Endothelial cell (in vitro differentiated cells): ENCODE measurements around the gene SCNN1B. TPM values are rescaled to one million over a fixed set of nuclear protein-coding genes. Genes with fewer than 3 reads are reported as not detected.

Experiments used
- DNase-seq: peaks from one replicate; pipeline ENCODE4 v3.0.0; 2021; ENCODE audit warnings: low spot score
- H3K27ac Mint-ChIP-seq: one replicate; pipeline ENCODE4 v1.8.0; 2021; ENCODE audit warnings: mixed read lengths, inconsistent platforms; ENCODE audit not compliant: unreplicated experiment
- H3K27me3 Mint-ChIP-seq: one replicate; pipeline ENCODE4 v1.8.0; 2021; ENCODE audit warnings: mild to moderate bottlenecking, moderate library complexity, mixed read lengths, inconsistent platforms; ENCODE audit not compliant: unreplicated experiment
- H3K36me3 Mint-ChIP-seq: one replicate; pipeline ENCODE4 v1.8.0; 2021; ENCODE audit warnings: mild to moderate bottlenecking, low read depth, mixed read lengths, inconsistent platforms; ENCODE audit not compliant: unreplicated experiment
- H3K4me1 Mint-ChIP-seq: one replicate; pipeline ENCODE4 v1.8.0; 2021; ENCODE audit warnings: mild to moderate bottlenecking, mixed read lengths, inconsistent platforms; ENCODE audit not compliant: unreplicated experiment
- H3K4me3 Mint-ChIP-seq: one replicate; pipeline ENCODE4 v1.8.0; 2021; ENCODE audit warnings: mild to moderate bottlenecking, mixed read lengths, inconsistent platforms; ENCODE audit not compliant: unreplicated experiment
- H3K9me3 Mint-ChIP-seq: one replicate; pipeline ENCODE4 v1.8.0; 2021; ENCODE audit warnings: mixed read lengths, inconsistent platforms; ENCODE audit not compliant: unreplicated experiment
- total RNA-seq: library from RNA; stranded (reverse); fragmentation: NEBNext Ultra II Directional; extraction: Animal tissue kit (Norgen Biotek cat#: 25700); gene quantifications from one replicate; pipeline ENCODE4 v1.2.1, GENCODE V29; 2021; ENCODE audit not compliant: unreplicated experiment
- TF ChIP-seq, protein P1 (sequence below): fragments of 200-600 bp; sonication (generic); IDR thresholded peaks from one replicate; pipeline ENCODE4 v1.5.0; 2021; ENCODE audit warnings: antibody characterized with exemption; ENCODE audit not compliant: unreplicated experiment

The SCNN1B gene
- total RNA-seq, 1 donor from 2014 or later, result not detected

DNA sequence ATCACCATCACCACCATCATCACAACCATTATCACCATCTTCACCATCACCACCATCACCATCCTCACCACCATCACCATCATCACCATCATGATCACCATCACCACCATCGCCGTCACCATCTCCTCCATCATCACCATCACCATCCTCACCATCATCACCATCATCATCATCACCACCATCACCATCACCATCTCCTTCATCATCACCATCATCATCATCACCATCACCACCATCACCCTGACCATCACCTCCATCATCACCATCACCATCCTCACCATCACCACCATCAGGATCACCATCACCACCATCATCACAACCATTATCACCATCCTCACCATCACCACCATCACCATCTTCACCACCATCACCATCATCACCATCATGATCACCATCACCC, 14.1 kb downstream of the SCNN1B start:
- no peak for DNase-seq
- Mint-ChIP-seq H3K27me3 (no peaks in the 10 kb centered on the region), H3K4me1 (peaks cover 9% of the 10 kb centered on the region), H3K9me3 (no peaks in the 10 kb centered on the region), H3K27ac (no peak overlapping the region), H3K4me3 (no peak overlapping the region), H3K36me3 (no peaks in the 10 kb centered on the region)
- TF ChIP-seq, protein P1, sequence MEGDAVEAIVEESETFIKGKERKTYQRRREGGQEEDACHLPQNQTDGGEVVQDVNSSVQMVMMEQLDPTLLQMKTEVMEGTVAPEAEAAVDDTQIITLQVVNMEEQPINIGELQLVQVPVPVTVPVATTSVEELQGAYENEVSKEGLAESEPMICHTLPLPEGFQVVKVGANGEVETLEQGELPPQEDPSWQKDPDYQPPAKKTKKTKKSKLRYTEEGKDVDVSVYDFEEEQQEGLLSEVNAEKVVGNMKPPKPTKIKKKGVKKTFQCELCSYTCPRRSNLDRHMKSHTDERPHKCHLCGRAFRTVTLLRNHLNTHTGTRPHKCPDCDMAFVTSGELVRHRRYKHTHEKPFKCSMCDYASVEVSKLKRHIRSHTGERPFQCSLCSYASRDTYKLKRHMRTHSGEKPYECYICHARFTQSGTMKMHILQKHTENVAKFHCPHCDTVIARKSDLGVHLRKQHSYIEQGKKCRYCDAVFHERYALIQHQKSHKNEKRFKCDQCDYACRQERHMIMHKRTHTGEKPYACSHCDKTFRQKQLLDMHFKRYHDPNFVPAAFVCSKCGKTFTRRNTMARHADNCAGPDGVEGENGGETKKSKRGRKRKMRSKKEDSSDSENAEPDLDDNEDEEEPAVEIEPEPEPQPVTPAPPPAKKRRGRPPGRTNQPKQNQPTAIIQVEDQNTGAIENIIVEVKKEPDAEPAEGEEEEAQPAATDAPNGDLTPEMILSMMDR, result no peak

DNA sequence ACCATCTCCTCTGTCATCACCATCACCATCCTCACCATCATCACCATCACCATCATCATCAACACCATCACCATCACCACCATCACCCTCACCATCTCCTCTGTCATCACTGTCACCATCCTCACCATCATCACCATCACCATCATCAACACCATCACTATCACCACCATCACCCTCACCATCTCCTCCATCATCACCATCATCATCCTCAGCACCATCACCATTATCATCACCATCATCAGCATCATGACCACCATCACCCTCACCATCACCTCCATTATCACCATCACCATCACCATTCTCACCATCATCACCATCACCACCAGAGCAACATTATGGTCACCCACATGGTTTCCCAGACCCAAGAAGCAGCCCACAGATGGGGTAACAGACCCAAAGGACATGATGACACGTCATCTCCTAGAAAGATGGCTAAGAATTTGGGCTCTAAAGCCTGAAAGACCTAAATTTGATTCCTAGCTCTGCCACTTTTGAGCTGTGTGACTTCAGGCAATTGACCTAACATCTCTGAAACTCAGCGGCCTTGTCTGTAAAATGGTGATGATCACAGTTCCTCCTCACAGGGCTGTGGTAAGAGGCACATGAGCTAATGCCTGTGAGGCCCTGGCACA, 14.6 kb downstream of the SCNN1B start:
- no peaks in the 10 kb centered on the region for H3K9me3 Mint-ChIP-seq
- H3K4me3 Mint-ChIP-seq, result no peak overlapping the region
- peaks cover 9% of the 10 kb centered on the region for H3K4me1 Mint-ChIP-seq
- no peaks in the 10 kb centered on the region for H3K36me3 Mint-ChIP-seq
- DNase-seq, result no peak
- TF ChIP-seq, protein P1, result no peak
- no peaks in the 10 kb centered on the region for H3K27me3 Mint-ChIP-seq
- H3K27ac Mint-ChIP-seq, result no peak overlapping the region

DNA sequence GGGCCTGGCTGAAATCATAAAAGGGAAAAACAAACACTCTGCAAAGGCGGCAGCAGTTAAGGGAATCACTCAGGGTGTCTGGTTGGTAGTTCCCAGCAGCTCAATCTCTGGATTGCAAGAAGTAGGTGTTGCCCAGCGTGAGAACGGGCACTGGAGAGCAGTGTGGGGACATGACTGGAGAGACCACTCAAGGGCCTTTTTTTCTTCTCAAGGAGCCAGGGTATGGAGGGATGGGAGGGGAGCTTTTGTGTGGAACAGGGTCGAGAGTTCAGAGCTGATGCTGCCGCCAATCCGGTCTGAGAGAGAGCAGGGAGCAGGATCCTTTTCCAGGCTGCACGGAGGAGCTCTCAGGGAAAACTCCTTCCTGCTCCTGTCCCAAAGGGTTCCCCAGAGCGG, 15.2 kb downstream of the SCNN1B start:
- peaks cover 9% of the 10 kb centered on the region for H3K4me1 Mint-ChIP-seq
- no peak overlapping the region for H3K27ac Mint-ChIP-seq
- no peaks in the 10 kb centered on the region for H3K36me3 Mint-ChIP-seq
- H3K9me3 Mint-ChIP-seq, result no peaks in the 10 kb centered on the region
- no peaks in the 10 kb centered on the region for H3K27me3 Mint-ChIP-seq
- TF ChIP-seq, protein P1, result no peak
- H3K4me3 Mint-ChIP-seq, result no peak overlapping the region
- no peak for DNase-seq

DNA sequence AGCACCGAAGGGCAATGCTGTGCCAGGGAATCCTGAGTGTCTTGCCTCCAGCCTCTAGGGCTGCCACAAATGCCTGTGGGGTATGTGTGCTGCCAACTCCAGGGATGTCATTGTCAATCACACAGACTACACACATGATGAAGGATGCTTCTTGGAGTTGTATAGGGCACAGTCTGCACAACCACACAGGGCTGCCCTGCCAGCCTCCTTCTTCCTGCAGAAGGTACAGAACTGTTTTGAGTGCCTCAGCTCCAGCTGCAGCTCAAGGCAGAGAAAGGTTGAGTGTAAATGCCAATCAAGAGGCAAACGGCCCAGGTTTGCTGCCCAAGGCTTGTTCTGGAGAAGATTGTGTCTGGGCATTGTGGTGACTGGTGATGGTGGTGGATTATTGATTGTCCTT, 15.6 kb downstream of the SCNN1B start:
- Mint-ChIP-seq H3K4me3 (no peak overlapping the region), H3K27me3 (no peaks in the 10 kb centered on the region), H3K9me3 (no peaks in the 10 kb centered on the region), H3K36me3 (no peaks in the 10 kb centered on the region), H3K4me1 (peaks cover 9% of the 10 kb centered on the region), H3K27ac (no peak overlapping the region)
- DNase-seq, result no peak
- TF ChIP-seq, protein P1, result no peak

DNA sequence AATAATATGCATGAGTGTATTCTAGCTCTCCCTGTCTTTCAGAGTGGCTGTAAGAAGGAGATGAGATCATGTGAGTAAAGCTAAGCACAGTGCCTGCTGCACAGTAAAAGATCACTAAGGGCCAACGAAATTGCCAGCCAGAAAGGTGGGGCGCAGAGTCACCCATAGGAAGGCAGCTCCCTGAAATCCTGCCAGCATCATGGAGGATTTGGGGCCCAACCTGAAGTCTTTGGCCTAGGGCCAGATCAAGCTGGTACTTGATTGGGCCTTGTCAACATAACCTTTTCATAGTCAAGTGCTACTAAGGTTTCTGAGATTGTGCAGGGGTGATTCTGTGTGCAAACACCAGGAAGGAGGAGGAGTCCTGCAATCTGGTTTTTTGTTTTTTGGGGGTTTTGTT, 16.5 kb downstream of the SCNN1B start:
- TF ChIP-seq, protein P1, result no peak
- peaks cover 9% of the 10 kb centered on the region for H3K4me1 Mint-ChIP-seq
- no peaks in the 10 kb centered on the region for H3K36me3 Mint-ChIP-seq
- DNase-seq, result no peak
- H3K27ac Mint-ChIP-seq, result no peak overlapping the region
- no peak overlapping the region for H3K4me3 Mint-ChIP-seq
- no peaks in the 10 kb centered on the region for H3K9me3 Mint-ChIP-seq
- no peaks in the 10 kb centered on the region for H3K27me3 Mint-ChIP-seq
